Measurements from ENCODE around the gene MS4A18.

DNA sequence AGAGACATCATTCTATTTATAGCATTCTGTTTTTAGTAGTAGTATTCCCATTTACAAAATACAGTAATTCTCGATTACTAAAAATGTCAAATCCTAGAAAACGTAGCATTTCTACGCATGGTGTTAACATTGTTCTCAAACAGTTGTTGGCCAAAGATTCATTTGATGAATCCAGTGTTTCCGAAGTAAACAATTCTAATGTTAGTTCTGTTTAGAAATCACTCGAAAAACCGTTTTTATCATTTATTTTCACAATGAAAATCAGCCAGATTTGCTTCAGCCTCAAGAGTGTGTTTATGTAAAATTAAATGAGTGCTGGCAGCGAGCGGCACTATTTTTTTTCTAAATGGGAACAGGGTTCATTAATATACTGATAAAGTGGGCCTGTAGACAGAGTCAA lies 7.1 kb downstream of the MS4A18 start:
- TF ChIP-seq TCF7 (CRISPR knock-in tag; IDR thresholded peaks at IDR 0.05; ENCODE audit: low read depth) (no peak), CREB1 (CRISPR knock-in tag; IDR thresholded peaks at IDR 0.05) (no peak), NFYB (CRISPR knock-in tag; conservative IDR thresholded peaks at IDR 0.05; ENCODE audit: low read depth) (no peak), MYBL2 (CRISPR knock-in tag; IDR thresholded peaks at IDR 0.05) (no peak), ZNF121 (CRISPR knock-in tag; IDR thresholded peaks at IDR 0.05) (no peak), IRF2 (CRISPR knock-in tag; IDR thresholded peaks at IDR 0.05; ENCODE audit: borderline replicate concordance, low read depth) (no peak), RELA (CRISPR knock-in tag; IDR thresholded peaks at IDR 0.05; ENCODE audit: borderline replicate concordance) (no peak)
- TF ChIP-seq, protein P1, sequence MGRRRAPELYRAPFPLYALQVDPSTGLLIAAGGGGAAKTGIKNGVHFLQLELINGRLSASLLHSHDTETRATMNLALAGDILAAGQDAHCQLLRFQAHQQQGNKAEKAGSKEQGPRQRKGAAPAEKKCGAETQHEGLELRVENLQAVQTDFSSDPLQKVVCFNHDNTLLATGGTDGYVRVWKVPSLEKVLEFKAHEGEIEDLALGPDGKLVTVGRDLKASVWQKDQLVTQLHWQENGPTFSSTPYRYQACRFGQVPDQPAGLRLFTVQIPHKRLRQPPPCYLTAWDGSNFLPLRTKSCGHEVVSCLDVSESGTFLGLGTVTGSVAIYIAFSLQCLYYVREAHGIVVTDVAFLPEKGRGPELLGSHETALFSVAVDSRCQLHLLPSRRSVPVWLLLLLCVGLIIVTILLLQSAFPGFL (CRISPR knock-in tag; IDR thresholded peaks at IDR 0.05; ENCODE audit: borderline replicate concordance), result no peak
- TF ChIP-seq, protein P2, sequence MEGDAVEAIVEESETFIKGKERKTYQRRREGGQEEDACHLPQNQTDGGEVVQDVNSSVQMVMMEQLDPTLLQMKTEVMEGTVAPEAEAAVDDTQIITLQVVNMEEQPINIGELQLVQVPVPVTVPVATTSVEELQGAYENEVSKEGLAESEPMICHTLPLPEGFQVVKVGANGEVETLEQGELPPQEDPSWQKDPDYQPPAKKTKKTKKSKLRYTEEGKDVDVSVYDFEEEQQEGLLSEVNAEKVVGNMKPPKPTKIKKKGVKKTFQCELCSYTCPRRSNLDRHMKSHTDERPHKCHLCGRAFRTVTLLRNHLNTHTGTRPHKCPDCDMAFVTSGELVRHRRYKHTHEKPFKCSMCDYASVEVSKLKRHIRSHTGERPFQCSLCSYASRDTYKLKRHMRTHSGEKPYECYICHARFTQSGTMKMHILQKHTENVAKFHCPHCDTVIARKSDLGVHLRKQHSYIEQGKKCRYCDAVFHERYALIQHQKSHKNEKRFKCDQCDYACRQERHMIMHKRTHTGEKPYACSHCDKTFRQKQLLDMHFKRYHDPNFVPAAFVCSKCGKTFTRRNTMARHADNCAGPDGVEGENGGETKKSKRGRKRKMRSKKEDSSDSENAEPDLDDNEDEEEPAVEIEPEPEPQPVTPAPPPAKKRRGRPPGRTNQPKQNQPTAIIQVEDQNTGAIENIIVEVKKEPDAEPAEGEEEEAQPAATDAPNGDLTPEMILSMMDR (IDR thresholded peaks at IDR 0.05), result no peak
- TF ChIP-seq, protein P3, sequence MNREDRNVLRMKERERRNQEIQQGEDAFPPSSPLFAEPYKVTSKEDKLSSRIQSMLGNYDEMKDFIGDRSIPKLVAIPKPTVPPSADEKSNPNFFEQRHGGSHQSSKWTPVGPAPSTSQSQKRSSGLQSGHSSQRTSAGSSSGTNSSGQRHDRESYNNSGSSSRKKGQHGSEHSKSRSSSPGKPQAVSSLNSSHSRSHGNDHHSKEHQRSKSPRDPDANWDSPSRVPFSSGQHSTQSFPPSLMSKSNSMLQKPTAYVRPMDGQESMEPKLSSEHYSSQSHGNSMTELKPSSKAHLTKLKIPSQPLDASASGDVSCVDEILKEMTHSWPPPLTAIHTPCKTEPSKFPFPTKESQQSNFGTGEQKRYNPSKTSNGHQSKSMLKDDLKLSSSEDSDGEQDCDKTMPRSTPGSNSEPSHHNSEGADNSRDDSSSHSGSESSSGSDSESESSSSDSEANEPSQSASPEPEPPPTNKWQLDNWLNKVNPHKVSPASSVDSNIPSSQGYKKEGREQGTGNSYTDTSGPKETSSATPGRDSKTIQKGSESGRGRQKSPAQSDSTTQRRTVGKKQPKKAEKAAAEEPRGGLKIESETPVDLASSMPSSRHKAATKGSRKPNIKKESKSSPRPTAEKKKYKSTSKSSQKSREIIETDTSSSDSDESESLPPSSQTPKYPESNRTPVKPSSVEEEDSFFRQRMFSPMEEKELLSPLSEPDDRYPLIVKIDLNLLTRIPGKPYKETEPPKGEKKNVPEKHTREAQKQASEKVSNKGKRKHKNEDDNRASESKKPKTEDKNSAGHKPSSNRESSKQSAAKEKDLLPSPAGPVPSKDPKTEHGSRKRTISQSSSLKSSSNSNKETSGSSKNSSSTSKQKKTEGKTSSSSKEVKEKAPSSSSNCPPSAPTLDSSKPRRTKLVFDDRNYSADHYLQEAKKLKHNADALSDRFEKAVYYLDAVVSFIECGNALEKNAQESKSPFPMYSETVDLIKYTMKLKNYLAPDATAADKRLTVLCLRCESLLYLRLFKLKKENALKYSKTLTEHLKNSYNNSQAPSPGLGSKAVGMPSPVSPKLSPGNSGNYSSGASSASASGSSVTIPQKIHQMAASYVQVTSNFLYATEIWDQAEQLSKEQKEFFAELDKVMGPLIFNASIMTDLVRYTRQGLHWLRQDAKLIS (CRISPR knock-in tag; IDR thresholded peaks at IDR 0.05; ENCODE audit: borderline replicate concordance), result no peak
- TF ChIP-seq, protein P4, sequence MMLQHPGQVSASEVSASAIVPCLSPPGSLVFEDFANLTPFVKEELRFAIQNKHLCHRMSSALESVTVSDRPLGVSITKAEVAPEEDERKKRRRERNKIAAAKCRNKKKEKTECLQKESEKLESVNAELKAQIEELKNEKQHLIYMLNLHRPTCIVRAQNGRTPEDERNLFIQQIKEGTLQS (CRISPR knock-in tag; conservative IDR thresholded peaks at IDR 0.05), result no peak
